ENCODE results near the gene PMPCA.

PMPCA gene

GRCh38 chr9:136429683-136430491 is 19.4 kb downstream of the PMPCA start:
- TF ChIP-seq CTCF (IDR thresholded peaks at IDR 0.05; ENCODE audit: low read depth, low read length) (no peak), EZH2phosphoT487 (IDR thresholded peaks at IDR 0.05; ENCODE audit: low read depth) (no peak)
- no peak overlapping the region for H2AFZ ChIP-seq (ENCODE audit: low read depth, low read length)
- no peaks in the 10 kb centered on the region for H3K4me1 ChIP-seq (ENCODE audit: low read length)
- H3K27ac ChIP-seq (ENCODE audit: low read length): no peak overlapping the region
- no peaks in the 10 kb centered on the region for H3K27me3 ChIP-seq (ENCODE audit: low read depth, low read length)
- no peak overlapping the region for H3K4me2 ChIP-seq (ENCODE audit: low read length)
- H3K9me3 ChIP-seq (ENCODE audit: insufficient read depth, low read length): no peaks in the 10 kb centered on the region
- no peak overlapping the region for H3K4me3 ChIP-seq (ENCODE audit: low read length)
- H3K36me3 ChIP-seq (replicated peaks; ENCODE audit: low read depth, low read length): peaks cover 5% of the 10 kb centered on the region
- H4K20me1 ChIP-seq (ENCODE audit: insufficient read depth, low read length): peaks cover 3% of the 10 kb centered on the region
- H3K79me2 ChIP-seq (ENCODE audit: low read length): peaks cover 2% of the 10 kb centered on the region
- no peak overlapping the region for H3K9ac ChIP-seq (ENCODE audit: low read length)

- peaks cover 10% of the 10 kb centered on the region for H4K20me1 ChIP-seq (ENCODE audit: insufficient read depth, low read length)
- peaks cover 5% of the 10 kb centered on the region for H3K36me3 ChIP-seq (replicated peaks; ENCODE audit: low read depth, low read length)
- H3K27ac ChIP-seq (ENCODE audit: low read length): no peak overlapping the region
- no peaks in the 10 kb centered on the region for H3K27me3 ChIP-seq (ENCODE audit: low read depth, low read length)
- no peak overlapping the region for H3K4me3 ChIP-seq (ENCODE audit: low read length)
- H3K79me2 ChIP-seq (ENCODE audit: low read length): peaks cover 10% of the 10 kb centered on the region
- no peak for TF ChIP-seq EZH2phosphoT487 (IDR thresholded peaks at IDR 0.05; ENCODE audit: low read depth)
- TF ChIP-seq CTCF (IDR thresholded peaks at IDR 0.05; ENCODE audit: low read depth, low read length): no peak
- H2AFZ ChIP-seq (ENCODE audit: low read depth, low read length): no peak overlapping the region
- H3K9ac ChIP-seq (ENCODE audit: low read length): no peak overlapping the region
- H3K9me3 ChIP-seq (ENCODE audit: insufficient read depth, low read length): no peaks in the 10 kb centered on the region
- no peaks in the 10 kb centered on the region for H3K4me1 ChIP-seq (ENCODE audit: low read length)
- no peak overlapping the region for H3K4me2 ChIP-seq (ENCODE audit: low read length)
These were observed 20.3 kb downstream of the PMPCA start for GRCh38 chr9:136430588-136431234.

- Histone ChIP-seq H4K20me1 (ENCODE audit: insufficient read depth, low read length) (peaks cover 13% of the 10 kb centered on the region), H3K9ac (ENCODE audit: low read length) (no peak overlapping the region), H3K27me3 (ENCODE audit: low read depth, low read length) (no peaks in the 10 kb centered on the region), H3K9me3 (ENCODE audit: insufficient read depth, low read length) (no peaks in the 10 kb centered on the region), H3K27ac (ENCODE audit: low read length) (no peak overlapping the region), H3K4me1 (ENCODE audit: low read length) (no peaks in the 10 kb centered on the region), H3K36me3 (replicated peaks; ENCODE audit: low read depth, low read length) (peaks cover 5% of the 10 kb centered on the region), H3K4me3 (ENCODE audit: low read length) (no peak overlapping the region), H3K4me2 (ENCODE audit: low read length) (no peak overlapping the region), H2AFZ (ENCODE audit: low read depth, low read length) (no peak overlapping the region), H3K79me2 (ENCODE audit: low read length) (peaks cover 20% of the 10 kb centered on the region)
- TF ChIP-seq CTCF (IDR thresholded peaks at IDR 0.05; ENCODE audit: low read depth, low read length) (no peak), EZH2phosphoT487 (IDR thresholded peaks at IDR 0.05; ENCODE audit: low read depth) (no peak)
These were observed 21.4 kb downstream of the PMPCA start for GRCh38 chr9:136431782-136432350.

GRCh38 chr9:136432591-136432990 is 22.1 kb downstream of the PMPCA start:
- Histone ChIP-seq H2AFZ (ENCODE audit: low read depth, low read length) (no peak overlapping the region), H3K4me3 (ENCODE audit: low read length) (no peak overlapping the region), H3K4me1 (ENCODE audit: low read length) (peaks cover under 1% of the 10 kb centered on the region; the same call in 1 of the 2 replicates), H3K36me3 (replicated peaks; ENCODE audit: low read depth, low read length) (peaks cover 5% of the 10 kb centered on the region), H3K4me2 (ENCODE audit: low read length) (no peak overlapping the region), H4K20me1 (ENCODE audit: insufficient read depth, low read length) (peaks cover 19% of the 10 kb centered on the region), H3K27ac (ENCODE audit: low read length) (no peak overlapping the region), H3K9me3 (ENCODE audit: insufficient read depth, low read length) (no peaks in the 10 kb centered on the region), H3K79me2 (ENCODE audit: low read length) (peaks cover 27% of the 10 kb centered on the region), H3K27me3 (ENCODE audit: low read depth, low read length) (no peaks in the 10 kb centered on the region), H3K9ac (ENCODE audit: low read length) (no peak overlapping the region)
- TF ChIP-seq CTCF (IDR thresholded peaks at IDR 0.05; ENCODE audit: low read depth, low read length) (no peak), EZH2phosphoT487 (IDR thresholded peaks at IDR 0.05; ENCODE audit: low read depth) (no peak)

Measured in OCI-LY3 (cell line).